HG03280 (cell line): ENCODE measurements around the gene TBCCD1.
A peak's percentile ranks its signal among the peaks of the same experiment; 100 is the strongest.

Experiments used
- ATAC-seq: cut with Tn5 transposase; IDR thresholded peaks from one replicate; pipeline ENCODE4 v1.9.1; 2021; ENCODE audit warnings: mild to moderate bottlenecking, moderate library complexity; ENCODE audit not compliant: unreplicated experiment

The TBCCD1 gene, protein sequence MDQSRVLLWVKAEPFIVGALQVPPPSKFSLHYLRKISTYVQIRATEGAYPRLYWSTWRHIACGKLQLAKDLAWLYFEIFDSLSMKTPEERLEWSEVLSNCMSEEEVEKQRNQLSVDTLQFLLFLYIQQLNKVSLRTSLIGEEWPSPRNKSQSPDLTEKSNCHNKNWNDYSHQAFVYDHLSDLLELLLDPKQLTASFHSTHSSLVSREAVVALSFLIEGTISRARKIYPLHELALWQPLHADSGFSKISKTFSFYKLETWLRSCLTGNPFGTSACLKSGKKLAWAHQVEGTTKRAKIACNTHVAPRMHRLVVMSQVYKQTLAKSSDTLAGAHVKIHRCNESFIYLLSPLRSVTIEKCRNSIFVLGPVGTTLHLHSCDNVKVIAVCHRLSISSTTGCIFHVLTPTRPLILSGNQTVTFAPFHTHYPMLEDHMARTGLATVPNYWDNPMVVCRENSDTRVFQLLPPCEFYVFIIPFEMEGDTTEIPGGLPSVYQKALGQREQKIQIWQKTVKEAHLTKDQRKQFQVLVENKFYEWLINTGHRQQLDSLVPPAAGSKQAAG

DNA sequence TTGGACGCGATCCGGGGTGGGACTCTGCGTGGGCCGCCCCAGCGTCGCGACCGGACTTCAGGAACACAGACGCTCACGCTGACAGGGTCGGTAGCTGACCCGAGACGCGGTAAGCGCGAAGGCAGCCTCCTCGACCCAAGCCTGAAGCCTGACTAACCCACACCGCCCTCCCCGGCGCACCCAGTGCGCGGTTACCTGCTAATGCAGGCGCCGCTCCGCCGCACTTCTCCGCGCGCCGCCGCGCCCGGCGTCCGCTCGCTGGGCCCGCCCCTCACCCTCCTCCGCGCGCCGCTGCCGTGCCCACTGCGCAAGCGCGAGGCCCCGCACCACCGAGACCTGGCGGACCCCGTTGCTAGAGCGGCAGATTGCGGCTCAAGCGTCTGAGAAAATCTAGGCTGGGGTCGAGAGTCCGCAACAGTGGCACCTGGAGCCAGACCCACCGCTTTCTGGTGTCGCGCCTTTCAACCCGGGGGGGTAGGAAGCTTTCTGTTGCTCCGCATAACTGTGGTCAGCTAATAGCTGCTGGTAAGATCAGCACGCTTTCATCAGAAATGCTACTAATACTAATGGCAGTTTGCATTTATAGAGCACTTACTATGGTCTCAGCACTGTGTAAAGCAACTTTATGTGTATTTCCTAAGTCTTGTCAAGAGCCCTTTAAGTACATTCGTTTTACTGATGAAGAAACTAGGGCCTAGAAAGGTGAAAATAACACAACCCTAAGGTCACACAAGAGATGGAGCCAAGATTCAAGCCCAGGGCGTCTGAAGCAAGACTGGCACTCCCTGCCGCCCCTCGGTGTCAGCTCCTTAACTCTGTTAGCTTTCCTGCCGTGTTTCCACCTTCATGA, at the start of gene TBCCD1:
Gene TBCCD1, minus strand, starts transcription at position 268 of the 850 bp plus-strand sequence. CDS start 3,010 bp downstream, outside the sequence.
- ATAC-seq, result peak; percentile 46

DNA sequence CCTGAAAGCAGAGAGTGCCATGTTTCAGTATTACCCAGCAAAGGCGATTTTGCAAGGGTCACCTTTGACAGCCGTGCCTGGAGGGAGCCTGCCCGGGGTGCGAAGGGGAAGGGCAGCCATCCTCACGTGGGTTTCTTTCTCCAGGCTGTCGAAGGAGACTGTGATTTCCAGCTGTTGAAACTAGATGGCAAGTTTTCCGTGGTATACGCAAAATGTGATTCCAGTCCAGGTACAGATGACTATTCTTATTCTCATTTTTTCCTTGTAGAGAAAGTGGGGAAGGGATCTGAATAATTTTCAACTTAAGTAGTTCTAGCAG, 49.1 kb upstream of the TBCCD1 start:
- ATAC-seq, result no peak

DNA sequence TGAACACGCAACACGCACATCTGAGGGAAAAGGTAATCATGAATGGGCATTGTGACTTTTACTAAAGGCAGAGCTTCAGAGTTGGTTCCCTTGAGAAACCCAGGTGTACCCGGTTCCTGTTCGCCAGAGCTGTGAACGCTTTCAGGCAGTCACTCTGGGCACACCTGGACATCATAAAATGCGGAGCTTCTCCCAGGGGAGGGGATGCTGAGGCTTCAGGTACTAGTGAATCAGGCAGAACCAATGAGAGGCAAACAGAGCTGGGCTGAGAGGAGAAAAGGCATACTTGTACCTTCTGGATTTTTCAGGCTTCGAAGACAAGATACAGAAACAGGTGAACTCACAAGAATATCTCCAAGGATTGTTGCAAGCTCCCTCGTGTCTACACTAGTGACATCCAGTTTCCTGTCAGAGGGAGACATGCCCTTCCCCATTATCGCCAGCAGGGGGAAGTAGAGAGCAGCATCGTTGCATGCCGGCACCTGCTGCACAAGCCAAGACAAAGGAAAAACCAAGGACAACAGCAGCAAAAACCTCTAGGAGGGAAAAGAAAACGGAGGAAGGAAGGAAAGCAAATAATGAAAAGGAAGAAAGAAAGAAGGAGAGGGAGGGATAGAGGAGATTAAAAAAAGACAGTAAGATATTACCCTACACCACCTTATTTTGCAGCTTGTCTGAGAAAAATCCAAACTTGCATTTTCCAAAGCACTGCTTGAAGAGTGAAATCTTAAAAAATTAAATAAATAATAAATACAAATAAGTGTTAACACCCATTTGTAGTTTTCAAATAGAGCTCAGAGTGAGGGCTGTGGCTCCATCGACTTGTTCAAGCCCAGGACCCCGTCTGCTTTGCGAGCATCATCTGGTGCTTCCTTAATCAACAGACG, 47.7 kb upstream of the TBCCD1 start:
- ATAC-seq, result peak; percentile 64

DNA sequence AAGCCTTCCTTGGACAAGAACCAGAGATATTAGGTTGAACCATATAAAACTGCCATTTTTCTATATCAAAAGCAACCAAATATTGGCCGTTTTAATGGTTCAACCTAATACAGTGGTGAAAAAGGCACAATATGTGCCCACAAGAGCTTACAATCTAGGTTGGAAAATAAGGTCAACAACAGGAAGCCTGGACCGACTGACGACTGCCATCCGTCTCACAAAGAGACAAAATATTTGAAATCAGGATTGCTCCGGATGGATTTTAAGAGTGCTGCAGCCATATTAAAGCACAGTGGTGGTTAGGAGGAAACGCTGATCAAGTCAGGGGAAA, 47.1 kb upstream of the TBCCD1 start:
- ATAC-seq, result no peak

DNA sequence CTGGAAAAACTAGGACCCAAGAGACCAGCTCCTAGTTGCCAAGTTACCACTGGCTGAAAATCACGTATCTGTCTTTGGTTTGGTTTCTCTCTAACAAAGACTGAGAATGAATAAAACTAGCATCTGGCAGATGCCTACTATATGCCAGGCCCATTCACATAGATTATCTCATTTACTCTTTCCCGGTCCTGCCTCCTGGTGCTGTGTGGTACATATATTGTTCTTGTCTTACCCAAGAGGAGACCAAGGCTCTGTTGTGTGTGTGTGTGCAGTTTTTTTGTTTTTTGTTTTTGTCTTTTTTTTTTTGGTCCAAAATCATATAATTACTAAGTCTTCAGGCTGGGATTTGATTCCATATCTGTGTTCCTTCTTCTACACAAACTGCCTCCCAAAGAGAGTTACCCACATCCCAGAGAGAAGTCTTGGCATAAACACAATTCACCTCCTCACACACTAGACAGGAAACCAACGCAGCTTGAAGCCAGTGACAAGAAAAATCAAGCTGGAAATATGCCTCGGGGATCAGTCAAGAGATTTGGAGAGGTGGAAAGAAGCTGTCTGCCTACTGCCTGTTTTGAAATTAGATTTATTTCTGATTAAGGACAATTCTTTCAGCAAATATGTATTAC, 46.6 kb upstream of the TBCCD1 start:
- no peak for ATAC-seq

DNA sequence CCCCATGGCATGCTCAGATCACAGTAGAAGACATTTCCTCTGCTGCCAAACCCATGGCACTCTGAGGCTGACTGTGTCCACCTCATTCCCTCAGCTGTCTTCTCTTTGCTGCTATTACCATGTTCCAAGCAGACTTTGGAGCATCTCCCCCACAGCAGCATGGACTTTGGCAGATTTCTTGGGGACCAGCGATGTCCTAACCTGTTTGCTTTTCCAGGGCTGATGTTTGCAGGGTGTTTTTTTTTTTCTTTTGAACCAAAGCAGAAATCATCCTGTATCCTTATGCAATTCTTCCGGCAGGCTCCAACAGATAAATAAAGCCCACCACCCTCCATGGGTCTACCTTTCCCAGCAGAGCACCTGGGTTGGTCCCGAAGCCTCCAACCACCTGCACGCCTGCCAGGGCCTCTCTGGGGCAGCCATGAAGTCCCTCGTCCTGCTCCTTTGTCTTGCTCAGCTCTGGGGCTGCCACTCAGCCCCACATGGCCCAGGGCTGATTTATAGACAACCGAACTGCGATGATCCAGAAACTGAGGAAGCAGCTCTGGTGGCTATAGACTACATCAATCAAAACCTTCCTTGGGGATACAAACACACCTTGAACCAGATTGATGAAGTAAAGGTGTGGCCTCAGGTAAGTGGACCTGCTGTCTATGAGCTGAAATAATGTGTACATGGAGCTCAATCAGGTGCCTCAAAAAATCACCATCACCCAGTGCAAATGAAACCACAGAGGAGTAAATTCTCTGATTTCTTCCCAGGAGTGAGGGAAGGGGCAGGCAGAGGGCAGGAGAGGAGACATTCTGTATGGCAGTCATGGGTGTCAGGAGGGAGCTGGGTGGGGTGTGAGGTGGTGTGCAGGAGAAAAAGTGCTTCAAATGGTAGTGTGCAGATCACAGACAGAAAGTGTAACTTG, 45.8 kb upstream of the TBCCD1 start, which contains the start of gene AHSG:
Gene AHSG, plus strand, starts transcription at position 340 of the 916 bp plus-strand sequence. Its CDS starts 82 bp downstream, at position 422.
- no peak for ATAC-seq

DNA sequence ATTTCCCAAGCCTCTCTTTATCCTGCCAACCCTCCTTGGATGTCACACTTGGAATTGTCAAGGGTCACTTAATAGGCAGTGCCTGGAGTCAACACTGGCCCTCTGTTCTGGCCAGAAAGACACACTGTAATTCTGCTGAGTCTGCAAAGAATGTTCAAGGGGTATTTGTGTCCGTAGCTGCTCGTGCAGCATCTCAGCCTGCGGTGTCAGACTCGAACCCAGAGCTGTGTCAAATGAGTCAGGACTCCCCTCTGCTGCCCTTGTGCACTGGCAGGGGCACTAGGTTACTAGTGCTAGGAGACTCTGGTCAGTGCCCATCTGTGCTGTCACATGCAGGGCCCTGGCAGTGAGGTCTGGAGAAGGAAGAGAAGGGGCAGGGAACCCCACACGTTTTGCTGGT, 44.9 kb upstream of the TBCCD1 start:
- ATAC-seq, result no peak

DNA sequence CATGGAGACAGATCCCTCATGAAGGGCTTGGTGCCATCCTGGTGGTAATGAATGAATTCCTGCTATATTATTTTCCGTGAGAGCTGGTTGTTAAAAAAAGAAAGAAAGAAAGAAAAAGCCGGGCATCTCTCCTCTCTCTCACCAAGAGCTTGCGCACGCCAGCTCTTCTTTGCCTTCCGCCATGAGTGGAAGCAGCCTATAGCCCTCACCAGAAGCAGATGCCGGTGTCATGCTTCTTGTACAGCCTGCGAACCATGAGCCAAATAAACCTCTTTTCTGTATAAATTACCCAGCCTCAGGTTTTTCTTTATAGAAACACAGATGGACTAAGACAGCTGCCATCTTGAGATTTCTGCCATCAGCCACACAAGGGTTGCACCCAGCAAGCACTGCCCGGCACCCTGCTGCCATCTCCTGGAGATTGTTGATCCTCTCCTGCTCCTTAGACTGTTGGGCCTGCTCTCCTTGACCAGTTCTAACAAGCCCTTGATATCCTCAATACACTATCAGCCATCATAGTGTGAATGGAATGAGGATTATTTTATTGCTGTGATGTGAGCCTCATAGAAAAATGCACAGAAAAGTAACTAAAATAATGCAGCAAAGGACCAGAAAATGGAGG, 42.2 kb upstream of the TBCCD1 start:
- no peak for ATAC-seq

DNA sequence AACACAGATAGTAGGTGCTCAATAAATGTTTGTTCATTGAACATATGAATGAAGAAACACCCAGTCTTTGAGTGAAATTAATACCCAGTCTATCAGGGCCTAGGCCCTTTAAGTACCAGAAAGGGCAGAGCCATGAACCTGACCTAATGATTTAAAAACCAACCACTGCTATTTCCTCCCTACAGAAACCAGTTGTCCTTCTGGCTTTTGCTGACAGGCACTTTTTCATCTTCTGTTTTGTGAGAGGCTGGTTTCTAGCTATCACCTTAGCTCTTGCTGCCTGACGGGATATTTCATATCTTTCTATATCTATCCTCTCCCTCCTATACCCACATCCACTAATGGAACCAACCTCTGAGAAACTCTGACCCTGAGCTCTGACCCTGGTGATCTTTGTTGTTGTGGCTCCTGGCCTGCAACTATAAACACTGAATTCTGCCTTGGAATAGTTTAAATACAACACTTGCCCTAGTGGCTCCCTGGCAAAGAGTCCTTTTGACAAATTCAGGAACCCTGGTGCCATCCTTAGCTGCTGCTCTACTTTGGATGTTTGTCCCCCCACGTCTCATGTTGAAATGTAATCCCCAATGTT, 41.6 kb upstream of the TBCCD1 start:
- ATAC-seq, result no peak

DNA sequence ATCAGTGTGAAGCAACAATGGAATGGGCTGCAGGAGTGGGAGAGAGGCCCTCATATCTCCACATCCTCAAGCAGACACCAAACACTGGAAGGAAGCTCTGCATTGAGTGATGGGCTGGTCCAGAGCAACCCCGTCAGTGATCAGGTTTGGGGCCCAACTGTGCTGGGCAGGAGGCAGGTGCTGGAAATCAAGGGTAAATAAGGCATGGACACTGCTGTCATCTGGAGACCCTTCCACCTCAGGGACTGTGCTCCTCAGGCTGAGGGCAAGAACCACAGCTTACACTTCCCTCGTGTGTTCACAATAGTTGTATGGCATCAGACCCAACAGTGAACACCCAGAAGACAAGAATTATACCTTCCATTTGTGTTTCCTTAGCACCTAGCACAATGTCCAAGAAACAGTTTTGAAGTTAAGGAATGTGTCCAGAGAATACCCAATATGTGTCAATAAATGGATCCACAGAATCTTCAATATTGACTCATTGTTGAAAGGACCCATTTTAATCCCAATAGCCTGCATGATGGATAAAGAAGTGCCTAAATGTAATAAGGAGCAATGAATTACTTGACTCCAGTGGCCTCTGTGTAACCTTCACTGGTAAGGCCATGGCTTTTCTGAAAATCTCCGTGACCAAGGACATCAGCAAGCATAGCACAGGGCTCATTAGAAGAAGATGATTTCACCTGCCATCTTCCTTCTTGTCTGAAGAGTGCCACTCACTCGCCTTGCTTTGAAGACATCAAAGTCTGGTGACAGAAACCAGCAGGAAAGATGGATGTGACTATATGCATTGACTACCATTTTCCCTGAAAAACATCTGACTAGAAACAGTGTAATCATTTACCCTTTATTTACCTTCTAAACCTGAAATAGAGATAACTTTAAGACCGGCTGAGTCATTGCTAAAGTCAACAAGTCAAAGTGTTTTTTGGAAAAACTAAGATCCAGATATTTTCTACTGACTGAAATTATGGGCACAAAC, 38.7 kb upstream of the TBCCD1 start:
- ATAC-seq, result no peak

DNA sequence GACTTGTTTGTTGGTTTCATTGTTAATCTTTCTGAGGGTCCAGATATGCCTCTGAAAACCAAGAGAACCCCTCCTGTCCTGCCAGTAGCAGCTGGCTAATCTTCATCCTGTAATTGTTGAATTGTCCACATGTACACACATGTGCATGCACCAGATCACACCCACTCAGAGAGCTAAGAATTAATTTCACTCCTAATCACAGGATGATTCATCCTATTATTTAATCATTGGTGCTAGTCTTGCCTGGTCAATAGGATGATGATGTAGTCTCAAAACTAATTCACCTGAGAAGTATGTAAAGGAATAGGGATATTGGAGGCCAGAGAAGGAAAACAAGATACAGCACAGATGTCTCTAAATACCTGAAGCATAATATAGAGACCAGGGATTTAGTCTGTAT, 37.9 kb upstream of the TBCCD1 start:
- no peak for ATAC-seq

DNA sequence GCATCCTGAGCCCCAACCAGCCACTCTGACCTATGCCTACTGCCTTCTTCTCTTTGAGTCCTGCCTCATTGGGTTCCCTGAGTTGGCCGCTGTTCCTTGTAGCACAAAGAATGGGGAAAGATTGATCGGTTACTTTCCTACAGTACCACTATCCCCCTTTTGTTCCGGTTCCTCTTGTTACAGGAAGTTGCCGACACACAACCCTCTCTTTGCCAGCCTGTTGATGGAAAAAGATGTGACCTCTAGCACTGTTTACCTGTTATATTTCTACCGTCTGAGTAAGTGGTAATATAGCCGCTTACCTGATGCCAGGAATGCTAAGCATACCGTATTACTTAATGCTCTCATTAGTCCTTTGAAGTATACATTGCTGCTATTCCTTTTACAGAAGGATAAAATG, 36.0 kb upstream of the TBCCD1 start:
- no peak for ATAC-seq

DNA sequence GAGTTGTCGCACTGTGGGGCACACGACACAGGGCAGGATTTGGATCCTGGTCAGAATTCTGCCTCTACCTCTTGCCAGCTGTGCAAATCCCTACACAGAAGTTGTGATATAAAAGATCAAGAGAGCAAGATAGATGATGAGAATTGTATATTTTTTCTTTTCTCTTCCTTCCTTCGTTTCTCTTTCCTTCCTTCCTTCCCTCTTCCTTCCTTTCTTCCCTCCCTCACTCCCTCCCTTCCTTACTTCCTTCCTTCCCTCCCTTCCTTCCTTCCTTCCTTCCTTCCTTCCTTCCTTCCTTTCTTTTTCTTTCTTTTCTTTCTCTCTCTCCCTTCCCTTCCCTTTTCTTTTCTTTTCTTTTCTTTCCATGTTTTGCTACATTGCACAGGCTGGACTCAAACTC, 33.8 kb upstream of the TBCCD1 start:
- no peak for ATAC-seq

DNA sequence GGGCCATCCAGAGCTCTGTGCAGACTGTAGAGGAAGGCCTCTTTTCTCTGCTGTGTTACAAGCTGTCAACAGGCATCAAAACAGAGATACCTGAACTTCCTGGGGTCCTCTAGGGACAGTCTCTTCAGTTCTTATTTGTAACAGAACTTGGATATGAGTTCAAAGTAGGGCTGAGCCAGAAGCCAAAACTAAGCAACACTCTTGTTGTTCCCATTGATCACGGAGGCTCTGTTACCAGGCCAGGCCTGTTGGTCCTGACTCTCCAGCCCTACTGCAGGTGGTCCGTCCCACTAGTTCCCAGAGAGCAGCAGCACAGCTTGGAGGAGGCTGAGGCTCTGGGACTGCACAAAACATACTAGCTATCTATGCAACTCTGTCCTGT, 32.6 kb upstream of the TBCCD1 start:
- ATAC-seq, result no peak

DNA sequence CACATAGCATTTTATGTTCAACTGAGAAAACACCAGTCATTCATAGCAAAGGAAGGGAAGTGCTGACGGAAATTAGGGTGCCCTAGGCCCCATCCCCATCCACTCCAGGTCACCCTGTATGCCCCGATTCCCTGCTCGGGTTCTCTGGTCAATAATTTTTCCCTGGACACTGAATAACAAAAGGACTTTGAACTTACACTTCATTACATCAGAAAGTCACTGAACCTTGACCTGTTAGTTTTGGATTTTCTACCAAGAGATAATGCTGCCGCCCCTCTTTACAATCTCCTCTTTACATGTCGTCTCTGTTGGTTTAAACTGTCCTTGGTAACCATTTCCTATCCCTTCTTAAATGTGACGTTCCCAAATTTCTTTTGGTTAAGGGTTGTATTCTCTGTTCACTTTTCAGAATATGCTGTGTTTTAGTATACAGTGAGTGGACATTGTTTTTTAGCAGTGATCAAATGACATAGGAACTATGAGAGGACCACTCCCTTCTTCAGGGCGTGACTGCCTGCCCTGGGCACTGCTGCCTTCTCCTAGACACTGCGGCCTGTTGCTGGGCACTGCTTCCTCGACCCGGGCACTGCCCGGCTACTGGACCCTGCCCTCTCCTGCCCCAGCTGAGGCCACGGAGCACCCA, 32.1 kb upstream of the TBCCD1 start:
- no peak for ATAC-seq

DNA sequence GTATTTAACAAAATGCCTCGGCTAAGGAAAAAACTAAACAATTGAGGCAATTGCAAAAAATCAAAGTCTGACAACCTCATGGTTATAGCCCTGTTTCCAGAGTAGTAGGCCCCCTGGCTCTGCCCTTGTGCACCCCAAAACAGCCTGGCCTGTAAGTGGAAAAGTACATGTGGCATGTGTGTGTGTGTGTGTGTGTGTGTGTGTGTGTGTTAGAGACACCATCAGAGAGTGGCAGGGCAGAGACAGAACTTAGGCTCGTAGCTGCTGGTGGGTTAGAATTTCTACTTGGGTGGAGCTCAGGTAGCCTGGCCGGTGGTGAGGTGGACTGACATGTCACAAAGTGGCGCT, 31.6 kb upstream of the TBCCD1 start:
- no peak for ATAC-seq
